Mesodermal cell (in vitro differentiated cells): Measurements from ENCODE around the gene RASGRP2.
"Not testable (repeated sequence)": the region's sequence is repeated elsewhere in the genome, so short reads cannot be mapped to it uniquely, and the experiment has no call there.

Experiments
- H3K27ac ChIP-seq: 2 replicates; pipeline ENCODE4 v1.7.0; 2013; ENCODE audit warnings: mild to moderate bottlenecking, low read depth, low read length, moderate library complexity; ENCODE audit not compliant: severe bottlenecking
- H3K36me3 ChIP-seq: 2 replicates; pipeline ENCODE4 v1.7.1; 2013; ENCODE audit warnings: mild to moderate bottlenecking, low read length, moderate library complexity; ENCODE audit not compliant: control insufficient read depth, insufficient read depth
- H3K4me1 ChIP-seq: one replicate; pipeline ENCODE4 v1.7.1; 2013; ENCODE audit warnings: mild to moderate bottlenecking, low read length; ENCODE audit not compliant: insufficient read depth, control insufficient read depth, poor library complexity, severe bottlenecking
- H3K4me3 ChIP-seq: 2 replicates; pipeline ENCODE4 v1.7.0; 2013; ENCODE audit warnings: low read length, control low read depth, mild to moderate bottlenecking; ENCODE audit not compliant: insufficient read depth, poor library complexity, severe bottlenecking; ENCODE audit errors: extremely low read depth
- H3K9me3 ChIP-seq: 2 replicates; pipeline ENCODE4 v1.7.1; 2013; ENCODE audit warnings: mild to moderate bottlenecking, low read length, moderate library complexity; ENCODE audit not compliant: control insufficient read depth
- WGBS, 2 experiments: methylation state at CpG; one replicate each; pipeline ENCODE4 v1.1.5; 2013; ENCODE audit warnings: missing lambda C conversion rate in 2 of 2; ENCODE audit not compliant: insufficient coverage in 2 of 2; 5-methylcytosine and 5-hydroxymethylcytosine counted together

RASGRP2 gene

DNA sequence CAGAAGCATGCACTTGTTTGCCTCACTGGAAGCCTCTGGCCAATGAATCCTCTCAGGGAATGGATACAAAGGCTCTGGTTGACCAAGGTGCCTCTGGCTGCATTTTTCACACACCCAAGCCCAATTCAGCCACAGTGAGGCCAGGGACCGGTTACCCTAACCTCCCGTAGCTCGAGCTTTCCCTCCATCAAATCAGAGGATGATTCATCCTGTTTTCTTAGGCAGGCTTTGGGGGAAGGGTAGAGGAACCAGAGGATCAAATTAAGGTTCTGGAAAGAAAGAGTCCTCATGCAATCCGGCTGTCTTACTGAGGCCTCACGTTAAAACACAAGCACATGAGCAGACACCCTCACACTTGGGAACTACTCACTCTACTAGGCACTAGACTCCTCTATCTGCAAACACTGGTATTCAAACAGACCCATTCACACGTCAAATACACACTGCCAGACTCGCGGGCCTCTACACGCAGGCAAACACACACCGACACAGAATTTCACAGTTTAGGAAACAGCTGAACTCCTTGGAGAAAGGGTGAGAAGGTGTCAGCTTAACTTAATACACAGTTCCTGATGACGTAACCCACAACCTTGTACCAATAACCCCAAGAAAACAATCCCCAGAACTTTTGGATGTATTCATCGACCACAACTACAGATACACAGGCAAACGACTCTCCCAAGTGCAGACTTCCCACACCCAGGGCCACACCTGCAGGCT lies 33.4 kb downstream of the RASGRP2 start:
- Histone ChIP-seq H3K27ac (no peak overlapping the region), H3K9me3 (no peaks in the 10 kb centered on the region), H3K4me1 (peaks cover 17% of the 10 kb centered on the region), H3K36me3 (no peaks in the 10 kb centered on the region), H3K4me3 (no peak overlapping the region)
- WGBS, 2 experiments: 45 to 76% methylated on average over 4 to 7 of the region's 13 CpGs

DNA sequence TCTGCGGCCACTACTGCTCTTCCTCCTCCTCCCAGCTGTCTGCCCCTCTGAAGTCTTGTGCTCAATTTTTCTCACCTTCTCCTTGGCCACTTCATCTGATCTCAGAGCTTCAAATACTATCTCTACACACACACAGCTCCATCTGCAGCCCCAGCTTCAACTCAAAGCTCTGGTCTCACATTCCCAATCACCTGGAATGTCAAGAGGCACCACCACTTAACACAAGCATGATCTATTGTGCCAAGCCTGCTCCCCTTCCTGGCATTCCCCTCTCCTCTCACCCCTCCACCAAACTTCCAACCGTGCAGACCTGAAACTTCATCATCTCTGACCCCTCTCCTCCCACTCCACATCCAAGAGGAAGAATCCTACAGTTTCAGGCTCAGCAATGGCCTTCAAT lies 38.4 kb downstream of the RASGRP2 start:
- Histone ChIP-seq H3K4me3 (no peak overlapping the region), H3K9me3 (no peaks in the 10 kb centered on the region)
- 53 to 56% methylated on average over 2 of the region's 2 CpGs for WGBS, 2 experiments

DNA sequence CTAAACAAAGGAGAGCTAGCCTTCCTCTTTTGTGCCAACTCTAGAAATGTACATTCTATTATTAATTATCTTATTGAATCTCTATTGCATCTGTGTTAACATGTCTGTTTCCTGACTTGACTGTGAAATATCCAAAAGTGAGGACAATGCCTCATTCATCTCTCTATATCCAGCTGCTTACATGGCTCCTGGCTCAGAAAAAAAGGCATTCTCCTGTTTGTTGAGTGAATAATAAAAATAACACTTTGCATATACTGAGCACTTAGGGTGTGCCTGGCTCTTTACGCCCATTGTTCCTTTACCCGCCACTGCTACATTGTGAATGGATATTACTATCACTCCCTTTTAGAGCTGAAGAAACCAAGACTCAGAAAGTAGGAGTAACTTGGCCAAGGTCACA lies 40.9 kb downstream of the RASGRP2 start:
- Histone ChIP-seq H3K4me3 (no peak overlapping the region), H3K27ac (no peak overlapping the region), H3K36me3 (no peaks in the 10 kb centered on the region), H3K9me3 (no peaks in the 10 kb centered on the region), H3K4me1 (no peaks in the 10 kb centered on the region)
- 90% methylated on average over 2 of the region's 2 CpGs; no CpG with 5 or more reads in 1 of the 2 experiments for WGBS, 2 experiments

More for the DNA sequence above, 38.4 kb downstream of the RASGRP2 start:
- Histone ChIP-seq H3K27ac (no peak overlapping the region), H3K4me1 (peaks cover 6% of the 10 kb centered on the region), H3K36me3 (no peaks in the 10 kb centered on the region)

DNA sequence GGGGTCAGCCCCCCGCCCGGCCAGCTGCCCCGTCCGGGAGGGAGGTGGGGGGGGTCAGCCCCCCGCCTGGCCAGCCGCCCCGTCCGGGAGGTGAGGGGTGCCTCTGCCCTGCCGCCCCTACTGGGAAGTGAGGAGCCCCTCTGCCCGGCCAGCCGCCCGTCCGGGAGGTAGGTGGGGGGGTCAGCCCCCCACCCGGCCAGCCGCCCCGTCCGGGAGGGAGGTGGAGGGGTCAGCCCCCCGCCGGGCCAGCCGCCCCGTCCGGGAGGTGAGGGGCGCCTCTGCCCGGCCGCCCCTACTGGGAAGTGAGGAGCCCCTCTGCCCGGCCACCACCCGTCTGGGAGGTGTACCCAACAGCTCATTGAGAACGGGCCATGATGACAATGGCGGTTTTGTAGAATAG lies 42.0 kb downstream of the RASGRP2 start:
- H3K9me3 ChIP-seq, H3K4me1 ChIP-seq, H3K4me3 ChIP-seq, H3K36me3 ChIP-seq, H3K27ac ChIP-seq: not testable (repeated sequence)
- 94% methylated on average over 7 of the region's 29 CpGs; no CpG with 5 or more reads in 1 of the 2 experiments for WGBS, 2 experiments

DNA sequence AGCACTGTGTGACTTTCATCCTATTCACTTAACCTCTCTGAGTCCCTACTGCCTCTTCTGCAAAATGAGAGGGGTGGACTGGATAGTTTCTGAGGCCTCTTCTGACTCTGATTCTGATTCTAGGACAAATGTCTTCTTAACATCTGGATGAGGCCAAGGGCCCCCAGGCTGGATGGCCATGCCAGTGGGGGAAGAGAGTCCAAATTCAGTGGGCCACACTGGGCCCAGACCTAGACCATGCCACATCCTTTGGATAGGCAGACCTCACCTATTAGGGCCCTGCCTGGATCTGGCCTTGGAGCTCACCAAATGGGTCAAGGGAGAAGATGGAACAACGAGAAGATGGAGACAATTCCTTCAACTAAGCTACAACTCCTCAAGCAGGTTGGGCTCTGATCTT lies 45.5 kb downstream of the RASGRP2 start:
- H3K4me1 ChIP-seq: no peaks in the 10 kb centered on the region
- no CpG with 5 or more reads among the region's 1 CpG for WGBS, 2 experiments
- H3K4me3 ChIP-seq: no peak overlapping the region
- no peaks in the 10 kb centered on the region for H3K36me3 ChIP-seq
- H3K9me3 ChIP-seq: no peaks in the 10 kb centered on the region
- no peak overlapping the region for H3K27ac ChIP-seq

DNA sequence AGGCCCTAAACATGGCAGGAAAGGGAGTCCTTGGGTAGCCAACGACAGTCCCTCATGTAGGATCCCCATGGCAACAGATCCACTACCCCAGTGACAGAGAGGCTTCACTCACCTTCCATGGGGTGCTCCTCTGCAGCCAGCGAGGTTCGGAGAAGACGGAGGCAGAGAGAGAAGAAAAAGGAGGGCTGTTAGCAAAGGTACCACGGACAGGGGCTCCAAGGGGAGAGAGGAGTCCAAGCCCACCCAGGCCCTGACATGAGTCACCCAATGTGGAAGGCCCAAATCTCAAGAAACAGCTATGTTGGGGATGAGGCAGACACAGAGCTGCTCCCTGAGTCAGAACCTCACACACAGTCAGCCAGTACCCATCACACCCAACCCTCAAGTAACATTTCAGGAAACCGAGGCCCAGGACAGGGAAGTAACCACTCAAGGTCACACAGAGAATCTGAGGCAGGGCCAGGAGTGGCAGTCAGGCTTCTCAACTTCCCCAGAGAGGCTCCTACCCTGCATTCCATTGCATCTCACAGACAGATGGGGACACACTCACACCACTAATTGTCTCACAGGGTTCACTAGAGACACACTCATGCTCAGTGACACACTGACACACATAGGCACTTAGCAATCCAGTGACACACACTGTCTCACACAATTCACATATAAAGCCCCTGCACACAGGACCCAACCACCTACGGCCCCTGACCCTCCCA lies 46.1 kb downstream of the RASGRP2 start:
- no peaks in the 10 kb centered on the region for H3K9me3 ChIP-seq
- no peak overlapping the region for H3K4me3 ChIP-seq
- H3K36me3 ChIP-seq: no peaks in the 10 kb centered on the region
- WGBS, 2 experiments: 74 to 89% methylated on average over 5 of the region's 7 CpGs
- no peak overlapping the region for H3K27ac ChIP-seq
- H3K4me1 ChIP-seq: no peaks in the 10 kb centered on the region

DNA sequence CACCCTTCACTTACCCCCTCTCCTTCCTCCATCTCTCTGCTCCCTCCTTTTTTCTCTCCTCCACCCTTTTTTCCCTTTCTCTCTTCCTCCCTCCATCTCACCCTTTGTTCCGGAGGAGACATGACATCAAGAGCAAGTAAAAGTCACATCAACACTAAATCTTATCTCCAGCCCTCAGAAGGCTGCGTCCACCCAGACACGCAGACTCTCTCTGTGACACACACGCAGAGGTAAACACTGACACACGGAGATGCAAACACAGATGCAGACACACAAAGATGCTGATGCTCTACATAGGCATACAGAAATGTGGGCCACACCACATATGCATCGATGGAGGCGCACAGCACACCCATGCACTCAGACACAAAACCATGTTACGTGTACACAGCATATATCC lies 47.9 kb downstream of the RASGRP2 start:
- Histone ChIP-seq H3K9me3 (no peaks in the 10 kb centered on the region), H3K4me1 (no peaks in the 10 kb centered on the region), H3K36me3 (no peaks in the 10 kb centered on the region), H3K27ac (no peak overlapping the region), H3K4me3 (no peak overlapping the region)
- 85 to 88% methylated on average over 5 to 7 of the region's 8 CpGs for WGBS, 2 experiments

DNA sequence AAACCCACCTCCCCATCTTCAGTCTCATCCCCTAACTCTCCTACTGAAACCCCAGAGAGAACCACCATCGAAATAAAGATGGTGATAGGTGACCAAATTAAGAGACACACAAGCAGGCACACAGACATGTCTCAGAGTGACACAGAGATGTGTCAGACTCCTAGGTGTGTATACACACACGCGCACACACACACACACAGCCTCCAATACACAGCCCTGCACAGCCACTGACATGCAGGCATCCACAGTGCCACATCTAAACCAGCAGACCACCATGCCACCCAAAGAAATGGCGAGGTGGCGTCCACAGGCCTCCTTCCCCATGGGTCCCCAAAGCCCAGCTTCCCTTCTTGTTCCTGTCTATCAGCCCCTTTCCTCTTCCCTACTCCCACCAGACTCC lies 48.4 kb downstream of the RASGRP2 start:
- WGBS, 2 experiments: 93 to 100% methylated on average over 4 to 5 of the region's 5 CpGs

DNA sequence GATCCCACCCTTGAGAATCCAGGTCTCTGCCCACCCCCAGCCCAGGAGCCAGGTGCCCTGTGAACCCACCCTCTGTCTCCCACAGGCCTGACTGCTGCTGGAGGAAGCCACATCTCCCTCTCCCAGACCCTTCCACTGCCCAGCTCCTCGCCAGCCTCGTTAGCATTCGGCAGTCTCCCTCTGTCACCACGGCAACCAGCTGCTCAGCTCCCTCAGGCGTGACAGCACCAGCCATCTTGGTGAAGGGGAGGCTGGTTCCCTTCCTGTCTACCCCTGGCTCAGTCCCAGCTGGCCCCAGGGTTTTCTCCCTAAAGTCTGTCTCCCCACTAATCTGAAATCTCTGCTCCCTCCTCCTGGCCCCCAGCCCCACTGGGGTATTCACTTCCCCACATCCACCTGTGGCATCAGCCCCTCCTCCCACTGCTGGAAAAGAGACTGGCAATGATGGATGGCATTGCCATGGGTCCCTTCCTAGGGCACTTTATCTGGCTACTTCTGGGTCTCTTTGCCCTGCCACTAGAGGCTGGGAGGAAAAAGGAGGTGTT lies 49.0 kb downstream of the RASGRP2 start:
- H3K9me3 ChIP-seq: no peaks in the 10 kb centered on the region
- no peak overlapping the region for H3K4me3 ChIP-seq
- H3K4me1 ChIP-seq: no peaks in the 10 kb centered on the region
- 27 to 33% methylated on average over 5 of the region's 5 CpGs for WGBS, 2 experiments
- H3K27ac ChIP-seq: no peak overlapping the region
- H3K36me3 ChIP-seq: no peaks in the 10 kb centered on the region

More for the DNA sequence above, 48.4 kb downstream of the RASGRP2 start:
- H3K27ac ChIP-seq: no peak overlapping the region
- no peaks in the 10 kb centered on the region for H3K9me3 ChIP-seq
- no peaks in the 10 kb centered on the region for H3K36me3 ChIP-seq
- H3K4me1 ChIP-seq: no peaks in the 10 kb centered on the region
- H3K4me3 ChIP-seq: no peak overlapping the region

DNA sequence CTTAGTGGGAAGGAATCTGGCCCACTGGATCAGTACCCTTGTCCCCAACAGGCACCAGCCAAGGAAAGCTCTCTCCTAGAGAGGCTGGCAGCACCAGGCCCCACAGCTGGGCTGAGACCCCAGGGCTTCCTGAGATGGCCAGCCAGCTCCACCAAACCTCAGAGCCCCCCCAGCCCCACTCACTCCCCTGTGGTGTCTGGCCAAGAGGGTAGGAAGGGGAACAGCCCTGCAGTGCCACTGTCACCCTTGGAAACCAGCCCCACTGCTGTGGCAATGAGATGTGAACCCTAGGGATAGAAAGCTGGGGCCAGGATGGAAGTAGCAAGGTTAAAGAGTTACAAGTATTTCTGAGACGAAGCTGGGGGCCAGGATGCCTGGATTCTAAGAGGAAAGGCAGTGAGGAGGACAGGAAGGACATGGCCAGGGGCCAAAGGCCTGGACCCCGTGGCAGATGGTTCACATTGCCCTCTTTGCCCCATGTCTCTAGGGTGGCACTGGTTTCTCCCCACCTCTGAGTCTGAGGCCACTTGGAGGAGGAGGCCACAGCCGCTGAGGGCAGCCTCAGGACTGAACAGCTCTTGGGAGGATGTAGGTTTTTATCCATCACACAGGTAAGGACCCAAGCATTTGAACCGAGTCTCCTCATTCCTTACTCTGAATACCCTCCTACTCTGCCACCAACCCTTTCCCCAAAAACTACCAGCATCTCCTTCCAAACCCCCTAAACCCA lies 49.8 kb downstream of the RASGRP2 start:
- no peak overlapping the region for H3K27ac ChIP-seq
- no peaks in the 10 kb centered on the region for H3K9me3 ChIP-seq
- H3K36me3 ChIP-seq: no peaks in the 10 kb centered on the region
- WGBS, 2 experiments: 77 to 91% methylated on average over 3 of the region's 4 CpGs
- H3K4me1 ChIP-seq: no peaks in the 10 kb centered on the region
- H3K4me3 ChIP-seq: no peak overlapping the region
